ENCODE data around the gene CFAP53. TPM values are rescaled to one million over a fixed set of nuclear protein-coding genes. Genes with fewer than 3 reads are reported as not detected.
A peak's percentile ranks its signal among the peaks of the same experiment; 100 is the strongest.
"Not testable (repeated sequence)": the region's sequence is repeated elsewhere in the genome, so short reads cannot be mapped to it uniquely, and the experiment has no call there.

CFAP53 gene
- total and polyA plus RNA-seq, 11 donors: 0.10 to 0.62 (median 0.15) TPM; not detected in 6

DNA sequence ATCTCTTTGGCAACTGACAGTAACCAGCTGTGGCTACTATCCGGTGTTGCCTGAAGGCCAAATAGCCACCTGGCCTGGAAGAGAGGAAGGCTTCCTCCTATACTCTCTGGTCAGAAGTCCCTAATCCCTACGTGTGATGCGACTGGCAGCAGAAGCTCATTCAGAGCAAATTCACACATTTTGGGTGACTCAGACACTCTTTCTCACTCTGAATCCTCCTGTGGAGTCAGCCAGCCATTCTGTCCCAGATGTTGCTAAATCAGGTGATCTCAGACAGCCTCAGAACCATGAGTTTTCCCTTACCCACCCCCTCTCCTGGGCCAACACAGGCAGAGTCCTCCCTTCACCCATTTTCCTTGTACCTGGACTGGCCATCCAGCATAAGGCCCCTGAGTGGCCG, 34.7 kb downstream of the CFAP53 start:
- TF ChIP-seq POLR2A (IDR thresholded peaks at IDR 0.05): no peak
- TF ChIP-seq, protein P1, sequence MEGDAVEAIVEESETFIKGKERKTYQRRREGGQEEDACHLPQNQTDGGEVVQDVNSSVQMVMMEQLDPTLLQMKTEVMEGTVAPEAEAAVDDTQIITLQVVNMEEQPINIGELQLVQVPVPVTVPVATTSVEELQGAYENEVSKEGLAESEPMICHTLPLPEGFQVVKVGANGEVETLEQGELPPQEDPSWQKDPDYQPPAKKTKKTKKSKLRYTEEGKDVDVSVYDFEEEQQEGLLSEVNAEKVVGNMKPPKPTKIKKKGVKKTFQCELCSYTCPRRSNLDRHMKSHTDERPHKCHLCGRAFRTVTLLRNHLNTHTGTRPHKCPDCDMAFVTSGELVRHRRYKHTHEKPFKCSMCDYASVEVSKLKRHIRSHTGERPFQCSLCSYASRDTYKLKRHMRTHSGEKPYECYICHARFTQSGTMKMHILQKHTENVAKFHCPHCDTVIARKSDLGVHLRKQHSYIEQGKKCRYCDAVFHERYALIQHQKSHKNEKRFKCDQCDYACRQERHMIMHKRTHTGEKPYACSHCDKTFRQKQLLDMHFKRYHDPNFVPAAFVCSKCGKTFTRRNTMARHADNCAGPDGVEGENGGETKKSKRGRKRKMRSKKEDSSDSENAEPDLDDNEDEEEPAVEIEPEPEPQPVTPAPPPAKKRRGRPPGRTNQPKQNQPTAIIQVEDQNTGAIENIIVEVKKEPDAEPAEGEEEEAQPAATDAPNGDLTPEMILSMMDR (IDR thresholded peaks at IDR 0.05): no peak
- intact Hi-C loops (cut with DNase I): no loop called here
- no peaks in the 10 kb centered on the region for H3K9me3 ChIP-seq
- no peaks in the 10 kb centered on the region for H3K27me3 ChIP-seq
- H3K4me1 ChIP-seq: no peaks in the 10 kb centered on the region
- no peak for ATAC-seq
- no peak overlapping the region for H3K27ac ChIP-seq
- H3K4me3 ChIP-seq: no peak overlapping the region
- no peak for DNase-seq
- 55 to 74% (median 65%) methylated on average over 4 of the region's 4 CpGs for WGBS, 4 donors
- no peaks in the 10 kb centered on the region for H3K36me3 ChIP-seq

DNA sequence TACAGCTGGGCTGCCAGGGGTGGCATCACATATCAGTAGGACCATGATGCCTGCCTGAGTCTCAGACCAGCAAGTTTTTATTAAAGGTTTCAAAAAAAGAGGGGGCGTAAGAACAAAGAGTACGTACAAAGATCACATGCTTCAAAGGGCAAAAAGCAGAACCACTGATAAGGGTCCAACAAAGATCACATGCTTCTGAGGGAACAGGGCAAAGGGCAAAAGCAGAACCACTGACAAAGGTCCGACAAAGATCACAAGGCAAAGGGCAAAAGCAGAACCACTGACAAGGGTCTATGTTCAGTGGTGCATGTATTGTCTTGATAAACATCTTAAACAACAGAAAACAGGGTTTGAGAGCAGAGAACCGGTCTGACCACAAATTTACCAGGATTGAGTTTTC, 46.0 kb downstream of the CFAP53 start:
- not testable (repeated sequence) for DNase-seq, H3K27ac ChIP-seq, H3K4me1 ChIP-seq, H3K4me3 ChIP-seq, H3K36me3 ChIP-seq, H3K27me3 ChIP-seq, ATAC-seq
- peaks cover 0 to 27% (median 5%) of the 10 kb centered on the region in 12 donors for H3K9me3 ChIP-seq
- intact Hi-C loops (cut with DNase I): loop anchor here in 1 of 10 donors (10.0 kb wide), 1 partner anchor 135 kb away; no protein-coding TSS in a partner anchor
- 71 to 95% (median 82%) methylated on average over 4 of the region's 4 CpGs for WGBS, 4 donors

DNA sequence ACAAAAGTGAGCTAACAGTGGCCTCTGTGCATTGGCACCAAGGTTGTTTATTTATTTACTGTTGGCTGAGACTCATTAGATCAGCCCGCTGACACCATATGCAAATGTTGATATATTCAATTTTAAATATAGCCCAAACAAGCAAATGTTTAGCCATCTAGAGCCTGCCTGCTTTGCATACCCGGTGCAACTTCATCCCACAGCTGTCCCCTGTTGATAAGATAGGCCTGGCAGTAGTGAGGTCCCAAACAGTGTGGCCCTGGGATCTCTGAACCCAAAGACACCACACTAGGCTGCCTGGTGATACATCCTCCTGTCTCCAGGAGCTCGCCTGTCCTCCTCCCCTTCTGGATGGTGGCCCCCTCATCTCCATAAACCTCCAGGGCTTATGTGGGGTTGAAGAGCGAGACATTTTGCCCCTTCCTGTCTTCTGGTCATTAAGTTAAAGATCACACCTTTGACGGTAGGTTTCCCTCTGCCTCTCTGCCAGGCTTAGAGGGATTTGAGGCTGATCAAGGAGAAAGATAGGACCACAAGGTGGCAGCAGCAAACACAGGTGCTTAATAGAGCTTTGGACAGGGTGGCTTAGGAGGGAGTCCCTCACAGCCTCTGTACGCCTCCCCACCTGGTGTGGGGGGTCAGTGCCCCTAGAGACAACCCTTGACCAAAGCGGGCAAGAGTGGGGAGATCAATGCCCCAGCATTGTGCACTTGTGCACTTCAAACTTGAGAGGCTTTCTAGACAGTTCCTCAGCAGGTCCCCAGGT, 47.7 kb downstream of the CFAP53 start:
- Histone ChIP-seq H3K36me3 (no peaks in the 10 kb centered on the region), H3K4me3 (no peak overlapping the region), H3K9me3 (peaks cover 0 to 27% (median 4%) of the 10 kb centered on the region in 12 donors), H3K27me3 (peaks cover 0 to 5% (median 0%) of the 10 kb centered on the region in 9 donors), H3K4me1 (peaks cover 0 to 5% (median 0%) of the 10 kb centered on the region in 12 donors), H3K27ac (no peak overlapping the region)
- WGBS, 4 donors: 53 to 56% (median 54%) methylated on average over 6 to 7 of the region's 7 CpGs
- peak in 2 of 4 donors; percentile 34 to 46 for ATAC-seq
- no peak for DNase-seq
- intact Hi-C loops (cut with DNase I): loop anchor here in 8 of 10 donors (2.0 to 10.0 kb wide), 6 partner anchors 136 to 214 kb away; no protein-coding TSS in a partner anchor
- no peak for TF ChIP-seq POLR2A (IDR thresholded peaks at IDR 0.05)
- TF ChIP-seq, protein P1 (IDR thresholded peaks at IDR 0.05): peak in 9 of 12 donors; percentile 10 to 45 (median 30)

DNA sequence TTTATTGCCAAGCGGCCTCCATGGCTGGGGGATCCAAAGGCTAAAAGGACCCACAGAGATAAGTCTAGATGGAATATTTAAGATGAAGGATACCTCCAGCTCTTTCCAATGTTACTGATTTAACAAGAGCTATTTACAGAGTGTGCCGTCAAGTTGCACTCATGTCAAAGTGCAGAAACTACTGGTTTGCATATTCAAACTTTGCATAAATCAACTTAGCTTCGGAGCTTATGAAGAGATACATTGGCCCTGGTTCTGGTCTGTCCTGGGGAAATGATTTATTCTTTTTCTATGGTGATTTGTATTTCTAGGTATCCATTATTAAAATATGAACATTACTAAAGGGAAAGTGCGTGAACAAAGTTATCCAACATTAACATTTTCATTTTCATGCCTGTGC, 57.0 kb downstream of the CFAP53 start:
- Histone ChIP-seq H3K27me3 (peaks cover 0 to 12% (median 0%) of the 10 kb centered on the region in 9 donors), H3K36me3 (no peaks in the 10 kb centered on the region), H3K9me3 (no peaks in the 10 kb centered on the region), H3K4me1 (no peaks in the 10 kb centered on the region), H3K27ac (no peak overlapping the region), H3K4me3 (no peak overlapping the region)
- 87 to 93% (median 90%) methylated on average over 4 of the region's 4 CpGs for WGBS, 4 donors
- DNase-seq (no peak), ATAC-seq (no peak)
- no peak for TF ChIP-seq POLR2A (IDR thresholded peaks at IDR 0.05)
- TF ChIP-seq, protein P1 (IDR thresholded peaks at IDR 0.05): no peak
- intact Hi-C loops (cut with DNase I): loop anchor here in 3 of 10 donors (10.0 kb wide), 2 partner anchors 195 to 265 kb away; no protein-coding TSS in a partner anchor

Measured in heart left ventricle (tissue), 16 donors.